ENCODE data around the gene PCSK1N.
"Not testable (repeated sequence)": the region's sequence is repeated elsewhere in the genome, so short reads cannot be mapped to it uniquely, and the experiment has no call there.

The PCSK1N gene

GRCh38 chrX:48835524-48836329, at the start of gene PCSK1N:
TSS of gene PCSK1N (minus strand) at chrX:48835610. CDS start at chrX:48835532, 78 bp downstream.
- no peak for DNase-seq (ENCODE audit: low read depth)

DNA sequence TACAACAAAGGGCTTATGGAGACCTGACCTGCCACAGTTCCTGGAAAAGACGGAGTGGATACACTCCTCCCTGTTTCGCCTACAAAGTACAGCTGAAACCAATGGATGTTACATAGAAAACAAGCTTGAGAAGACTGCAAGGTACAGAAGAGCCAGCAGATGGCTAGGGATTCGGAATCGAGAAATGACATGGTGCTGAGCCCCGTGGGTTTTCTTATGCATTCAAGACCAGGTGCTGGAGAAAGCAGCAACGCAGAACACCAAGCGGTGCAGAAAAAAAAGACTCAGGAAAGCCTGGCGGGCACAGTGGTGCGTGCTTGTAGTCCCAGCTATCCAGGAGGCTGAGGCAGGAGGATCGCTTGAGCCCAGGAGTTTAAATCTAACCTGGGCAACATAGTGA, 48.3 kb upstream of the PCSK1N start:
- DNase-seq (ENCODE audit: low read depth), result no peak

DNA sequence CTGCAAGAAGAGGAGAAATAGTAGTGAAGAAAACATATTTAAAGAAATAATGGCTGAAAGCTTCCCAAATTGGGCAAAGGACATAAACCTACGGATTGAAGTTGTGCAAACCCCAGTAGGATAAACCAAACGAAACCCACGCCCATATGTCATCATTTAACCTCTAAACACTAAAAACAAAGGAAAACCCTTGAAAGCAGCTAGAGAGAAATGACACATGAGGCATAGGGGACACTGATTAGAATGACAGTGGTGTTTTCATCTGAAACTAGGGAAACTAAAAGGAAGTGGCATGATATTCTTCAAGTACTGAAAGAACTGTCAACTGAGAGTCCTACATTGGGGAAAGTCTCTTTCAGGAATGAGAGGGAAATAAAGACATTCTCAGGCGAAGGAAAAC, 41.5 kb upstream of the PCSK1N start:
- DNase-seq (ENCODE audit: low read depth), result not testable (repeated sequence)

GRCh38 chrX:48872017-48872416, 36.6 kb upstream of the PCSK1N start:
- DNase-seq (ENCODE audit: low read depth), result not testable (repeated sequence)

GRCh38 chrX:48864210-48864609, 28.8 kb upstream of the PCSK1N start:
- DNase-seq (ENCODE audit: low read depth), result no peak

GRCh38 chrX:48854898-48855297, 19.5 kb upstream of the PCSK1N start:
- no peak for DNase-seq (ENCODE audit: low read depth)

- not testable (repeated sequence) for DNase-seq (ENCODE audit: low read depth)
Measured at GRCh38 chrX:48854121-48854804, 18.9 kb upstream of the PCSK1N start.

DNA sequence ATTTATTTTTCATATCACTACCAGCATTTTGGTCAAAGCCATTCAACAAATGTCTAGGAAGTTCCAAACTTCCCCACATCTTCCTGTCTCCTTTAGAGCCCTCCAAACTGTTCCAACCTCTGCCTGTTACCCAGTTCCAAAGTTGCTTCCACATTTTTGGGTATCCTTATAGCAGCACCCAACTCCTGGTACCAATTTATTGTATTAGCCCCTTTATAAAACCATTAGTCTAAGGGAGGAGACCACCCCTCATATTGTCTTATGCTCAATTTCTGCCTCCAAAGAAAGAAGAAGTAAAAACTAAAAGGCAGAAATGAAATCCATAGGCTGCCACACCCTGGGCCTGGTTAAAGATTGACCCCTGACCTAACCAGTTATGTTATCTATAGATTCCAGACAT, 18.1 kb upstream of the PCSK1N start:
- not testable (repeated sequence) for DNase-seq (ENCODE audit: low read depth)

- no peak for DNase-seq (ENCODE audit: low read depth)
Measured at GRCh38 chrX:48852857-48853256, 17.4 kb upstream of the PCSK1N start.

DNA sequence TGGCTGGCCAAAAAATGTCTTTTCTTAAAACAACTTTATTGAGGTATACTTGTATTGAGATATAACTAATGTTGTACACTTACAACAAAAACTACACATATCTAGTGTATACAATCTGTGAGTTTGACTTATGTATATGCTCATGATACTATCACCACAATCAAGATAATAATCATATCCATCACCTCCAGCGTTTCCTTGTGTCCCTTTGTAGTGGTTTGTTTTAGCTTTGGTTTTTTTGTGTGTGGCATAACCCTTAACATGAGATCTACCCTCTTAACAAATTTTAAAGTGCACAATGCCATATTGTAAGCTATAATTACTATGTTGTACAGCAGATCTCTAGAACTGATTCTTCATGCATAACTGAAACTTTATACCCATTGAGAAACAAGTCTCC, 13.4 kb upstream of the PCSK1N start:
- DNase-seq (ENCODE audit: low read depth), result no peak

DNA sequence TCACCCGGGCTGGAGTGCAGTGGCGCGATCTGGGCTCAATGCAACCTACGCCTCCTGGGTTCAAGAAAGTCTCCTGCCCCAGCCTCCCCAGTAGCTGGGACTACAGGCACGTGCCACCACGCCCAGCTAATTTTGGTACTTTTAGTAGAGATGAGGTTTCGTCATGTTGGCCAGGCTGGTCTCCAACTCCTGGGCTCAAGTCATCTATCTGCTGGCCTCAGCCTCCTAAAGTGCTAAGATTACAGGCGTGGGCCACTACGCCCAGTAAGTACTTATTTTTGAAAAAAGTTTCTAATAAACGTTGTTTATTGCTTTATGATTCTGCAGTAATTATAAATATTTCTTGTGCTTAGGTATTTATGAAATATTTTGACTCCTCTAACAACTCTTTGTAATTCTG, 4.3 kb upstream of the PCSK1N start:
- DNase-seq (ENCODE audit: low read depth), result no peak

GRCh38 chrX:48834383-48834709, 1.1 kb downstream of the PCSK1N start:
- DNase-seq (ENCODE audit: low read depth), result no peak

DNA sequence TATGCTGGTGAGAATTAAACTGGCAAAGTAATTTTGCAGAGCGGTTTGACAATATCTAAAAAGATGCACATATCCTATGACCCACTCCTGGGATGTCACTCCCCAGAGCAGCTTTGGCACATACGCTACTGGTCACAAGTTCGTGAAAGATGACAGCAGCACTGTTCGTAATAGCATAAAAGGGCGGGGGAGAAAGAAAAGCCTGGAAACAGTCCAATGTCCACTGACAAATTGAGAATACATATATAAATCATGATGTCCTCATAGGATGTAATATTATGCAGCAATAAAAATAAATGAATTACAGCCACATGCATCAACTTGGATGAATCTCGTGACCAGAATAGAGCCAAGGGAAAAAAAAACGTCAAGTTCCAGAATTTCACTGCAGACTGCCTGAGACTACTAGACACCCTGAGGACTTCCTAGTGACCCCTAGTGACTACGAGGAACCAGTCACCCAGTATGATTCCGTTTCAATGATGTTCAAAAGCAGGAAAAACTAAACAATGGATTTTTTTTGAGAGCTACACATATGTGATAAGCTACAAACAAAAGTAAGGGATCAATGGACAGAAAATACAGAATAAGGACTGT, 1.8 kb downstream of the PCSK1N start:
- no peak for DNase-seq (ENCODE audit: low read depth)

- no peak for DNase-seq (ENCODE audit: low read depth)
Measured at GRCh38 chrX:48831909-48832291, 3.5 kb downstream of the PCSK1N start.

- DNase-seq (ENCODE audit: low read depth), result no peak
Measured at GRCh38 chrX:48831136-48831908, 4.1 kb downstream of the PCSK1N start.

DNA sequence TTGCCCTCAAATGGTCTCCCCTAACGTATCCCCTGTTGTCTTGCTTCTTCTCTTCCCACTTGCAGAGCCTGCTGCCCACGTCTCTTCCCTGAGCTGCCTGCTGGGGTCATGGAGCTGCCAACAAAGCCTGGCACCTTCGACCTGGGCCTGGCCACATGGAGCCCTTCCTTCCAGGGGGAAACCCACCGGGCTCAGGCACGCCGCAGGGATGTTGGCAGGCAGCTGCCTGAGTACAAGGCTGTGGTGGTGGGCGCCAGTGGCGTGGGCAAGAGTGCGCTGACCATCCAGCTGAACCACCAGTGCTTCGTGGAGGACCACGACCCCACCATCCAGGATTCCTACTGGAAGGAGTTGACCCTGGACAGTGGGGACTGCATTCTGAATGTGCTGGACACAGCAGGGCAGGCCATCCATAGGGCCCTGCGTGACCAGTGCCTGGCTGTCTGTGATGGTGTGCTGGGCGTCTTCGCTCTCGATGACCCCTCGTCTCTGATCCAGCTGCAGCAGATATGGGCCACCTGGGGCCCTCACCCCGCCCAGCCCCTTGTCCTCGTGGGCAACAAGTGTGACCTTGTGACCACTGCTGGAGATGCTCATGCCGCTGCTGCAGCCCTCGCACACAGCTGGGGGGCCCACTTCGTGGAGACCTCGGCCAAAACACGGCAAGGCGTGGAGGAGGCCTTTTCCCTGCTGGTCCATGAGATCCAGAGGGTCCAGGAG, 6.2 kb downstream of the PCSK1N start:
- DNase-seq (ENCODE audit: low read depth), result no peak

DNA sequence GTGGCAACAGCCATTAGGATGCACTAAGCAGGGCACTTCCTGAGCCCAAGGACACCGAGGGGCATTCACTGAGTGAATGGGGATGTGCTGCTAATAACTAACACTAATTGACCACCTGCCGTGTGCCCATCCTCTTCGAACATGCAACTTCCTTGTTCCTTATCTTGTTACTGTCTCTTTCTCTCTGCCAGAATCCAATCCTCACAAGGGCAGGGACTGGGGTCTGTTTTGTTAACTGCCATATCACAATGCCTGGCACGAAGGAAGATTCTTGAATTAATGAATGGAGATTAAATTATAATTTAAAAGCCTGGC, 7.8 kb downstream of the PCSK1N start:
- DNase-seq (ENCODE audit: low read depth), result no peak

- no peak for DNase-seq (ENCODE audit: low read depth)
Measured at GRCh38 chrX:48826876-48827653, 8.3 kb downstream of the PCSK1N start.

DNA sequence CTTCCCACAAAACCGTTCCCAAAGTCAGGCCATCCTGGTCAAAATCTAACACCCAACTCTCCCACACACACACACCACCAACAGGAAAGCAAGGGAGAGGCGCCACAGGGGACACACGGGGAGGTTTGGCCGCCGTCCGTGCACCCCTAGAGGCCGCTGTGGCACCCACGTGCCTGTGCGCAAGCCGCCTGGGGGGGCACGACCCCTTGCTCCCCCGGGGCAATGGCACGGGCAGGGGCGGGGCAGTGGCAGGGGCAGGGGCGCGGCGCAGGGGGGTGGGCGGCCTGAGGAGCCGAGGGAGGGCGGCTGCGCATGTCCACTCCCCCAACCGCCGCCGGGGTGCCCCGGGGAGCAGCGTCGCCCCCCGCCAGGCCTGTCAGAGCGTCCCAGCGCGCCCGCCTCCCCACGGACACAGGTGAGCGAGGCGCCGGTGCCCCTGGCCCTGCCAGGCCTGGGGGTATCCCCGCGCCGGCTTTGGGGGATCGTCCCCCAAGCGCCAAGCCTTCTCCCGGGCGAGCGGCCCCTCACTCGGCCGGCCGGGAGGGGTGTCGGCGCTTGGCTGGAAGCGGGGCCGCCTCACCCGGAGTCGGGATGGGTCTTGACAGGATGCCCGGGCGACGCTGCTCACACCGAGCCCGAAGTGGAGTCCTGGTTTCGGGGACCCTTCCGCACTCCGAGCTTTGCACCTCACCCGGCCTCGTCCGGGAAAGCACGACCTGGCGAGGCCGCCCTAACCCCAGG, 9.1 kb downstream of the PCSK1N start, which contains the start of gene ERAS:
ERAS (plus strand) TSS at position 379 of the 741 bp plus-strand sequence. CDS start 2,611 bp downstream, outside the sequence.
- DNase-seq (ENCODE audit: low read depth), result no peak

- DNase-seq (ENCODE audit: low read depth), result no peak
Measured at GRCh38 chrX:48824066-48824465, 11.3 kb downstream of the PCSK1N start.
